Gastroesophageal sphincter (tissue), 4 donors: ENCODE results near the gene CCDC85B. TPM values are rescaled to one million over a fixed set of nuclear protein-coding genes. Genes with fewer than 3 reads are reported as not detected.

Experiments used
- ATAC-seq: fragments of 150-250 bp; one replicate; pipeline ENCODE4 v1.9.1; 2016; ENCODE audit warnings: mild to moderate bottlenecking, moderate library complexity
- H3K27ac ChIP-seq, 4 donors: fragments of 200-600 bp; sonication (generic) in 3 of 4; 1 replicate in 3 of 4; 2 replicates in 1 of 4; pipeline ENCODE4 v1.5.1; 2016 to 2019
- H3K27me3 ChIP-seq: fragments of 200-600 bp; sonication (generic); one replicate; pipeline ENCODE4 v1.5.1; 2019
- H3K36me3 ChIP-seq, 2 donors: fragments of 200-600 bp; sonication (generic); one replicate each; pipeline ENCODE4 v1.5.1; 2019; ENCODE audit warnings: control low read depth in 1 of 2
- H3K4me1 ChIP-seq, 3 donors: fragments of 200-600 bp; sonication (generic); 1 replicate in 2 of 3; 2 replicates in 1 of 3; pipeline ENCODE4 v1.5.1; 2016 to 2019; ENCODE audit warnings: control low read depth in 2 of 3
- H3K4me3 ChIP-seq, 2 donors: fragments of 200-600 bp; sonication (generic); one replicate each; pipeline ENCODE4 v1.5.1; 2019; ENCODE audit warnings: mild to moderate bottlenecking in 1 of 2, moderate library complexity in 1 of 2
- H3K9me3 ChIP-seq, 3 donors: fragments of 200-600 bp; sonication (generic); one replicate each; pipeline ENCODE4 v1.5.1; 2017 to 2019; ENCODE audit warnings: control low read depth in 2 of 3
- EP300 ChIP-seq: sonication (generic); formaldehyde crosslinking; IDR thresholded peaks from one replicate; pipeline ENCODE4 v1.6.1; 2017; ENCODE audit warnings: antibody characterized with exemption, mild to moderate bottlenecking
- POLR2A ChIP-seq, 2 donors: fragments of 450-650 bp; IDR thresholded peaks; one replicate each; pipeline ENCODE4 v1.6.1; 2017; ENCODE audit warnings: antibody characterized with exemption in 2 of 2, mild to moderate bottlenecking in 2 of 2, moderate library complexity in 1 of 2
- POLR2AphosphoS5 ChIP-seq: sonication (generic); formaldehyde crosslinking; IDR thresholded peaks from one replicate; pipeline ENCODE4 v1.6.1; 2017; ENCODE audit warnings: antibody characterized with exemption
- WGBS, 2 donors: methylation state at CpG; one replicate each; pipeline ENCODE4 v1.1.5; 2018; ENCODE audit warnings: low coverage in 1 of 2; 5-methylcytosine and 5-hydroxymethylcytosine counted together
- total RNA-seq, 4 donors: library from RNA; depleted of rRNA; stranded (reverse); fragments of >200 nt; gene quantifications; one replicate each; pipeline ENCODE4 v1.1.0, GENCODE V29; 2016
- TF ChIP-seq, protein P1 (sequence below), 4 experiments: fragments of 200-600 bp in 2 of 4; fragments of 450-650 bp in 2 of 4; sonication (generic) in 1 of 4; IDR thresholded peaks; one replicate each; pipeline ENCODE4 v1.5.1; 2017 to 2019; ENCODE audit warnings: antibody characterized with exemption in 4 of 4, mild to moderate bottlenecking in 2 of 4, moderate library complexity in 2 of 4

The CCDC85B gene
- total RNA-seq, 4 donors from 2014 or later = 68.7 to 111 (median 77.7) TPM

DNA sequence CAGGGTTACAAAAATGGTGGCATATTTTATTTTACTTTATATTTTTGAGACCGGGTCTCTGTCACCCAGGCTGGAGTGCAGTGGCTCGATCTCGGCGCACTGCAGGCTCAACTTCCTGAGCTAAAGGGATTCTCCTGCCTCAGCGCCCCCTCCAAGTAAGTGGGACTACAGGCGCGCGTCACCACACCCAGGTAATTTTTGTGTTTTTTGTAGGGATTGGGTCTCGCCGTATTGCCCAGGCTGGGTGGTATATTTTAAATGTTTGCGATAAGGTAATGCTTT is 10.4 kb downstream of the CCDC85B start:
- H3K4me1 ChIP-seq = peaks cover 0 to 21% (median 7%) of the 10 kb centered on the region in 3 donors
- TF ChIP-seq, protein P1, sequence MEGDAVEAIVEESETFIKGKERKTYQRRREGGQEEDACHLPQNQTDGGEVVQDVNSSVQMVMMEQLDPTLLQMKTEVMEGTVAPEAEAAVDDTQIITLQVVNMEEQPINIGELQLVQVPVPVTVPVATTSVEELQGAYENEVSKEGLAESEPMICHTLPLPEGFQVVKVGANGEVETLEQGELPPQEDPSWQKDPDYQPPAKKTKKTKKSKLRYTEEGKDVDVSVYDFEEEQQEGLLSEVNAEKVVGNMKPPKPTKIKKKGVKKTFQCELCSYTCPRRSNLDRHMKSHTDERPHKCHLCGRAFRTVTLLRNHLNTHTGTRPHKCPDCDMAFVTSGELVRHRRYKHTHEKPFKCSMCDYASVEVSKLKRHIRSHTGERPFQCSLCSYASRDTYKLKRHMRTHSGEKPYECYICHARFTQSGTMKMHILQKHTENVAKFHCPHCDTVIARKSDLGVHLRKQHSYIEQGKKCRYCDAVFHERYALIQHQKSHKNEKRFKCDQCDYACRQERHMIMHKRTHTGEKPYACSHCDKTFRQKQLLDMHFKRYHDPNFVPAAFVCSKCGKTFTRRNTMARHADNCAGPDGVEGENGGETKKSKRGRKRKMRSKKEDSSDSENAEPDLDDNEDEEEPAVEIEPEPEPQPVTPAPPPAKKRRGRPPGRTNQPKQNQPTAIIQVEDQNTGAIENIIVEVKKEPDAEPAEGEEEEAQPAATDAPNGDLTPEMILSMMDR (IDR thresholded peaks at IDR 0.05) = no peak
- TF ChIP-seq EP300 (no peak), POLR2AphosphoS5 (no peak), POLR2A (IDR thresholded peaks at IDR 0.05) (no peak)
- H3K27me3 ChIP-seq = peaks cover 13% of the 10 kb centered on the region
- H3K36me3 ChIP-seq = no peaks in the 10 kb centered on the region
- no peak for ATAC-seq
- WGBS, 2 donors = 45 to 74% methylated on average over 2 to 9 of the region's 11 CpGs
- peak overlapping the region in 1 of 2 donors; percentile 69 for H3K4me3 ChIP-seq
- peak overlapping the region in 3 of 4 donors; percentile 65 to 78 (median 70) for H3K27ac ChIP-seq
- no peaks in the 10 kb centered on the region for H3K9me3 ChIP-seq

DNA sequence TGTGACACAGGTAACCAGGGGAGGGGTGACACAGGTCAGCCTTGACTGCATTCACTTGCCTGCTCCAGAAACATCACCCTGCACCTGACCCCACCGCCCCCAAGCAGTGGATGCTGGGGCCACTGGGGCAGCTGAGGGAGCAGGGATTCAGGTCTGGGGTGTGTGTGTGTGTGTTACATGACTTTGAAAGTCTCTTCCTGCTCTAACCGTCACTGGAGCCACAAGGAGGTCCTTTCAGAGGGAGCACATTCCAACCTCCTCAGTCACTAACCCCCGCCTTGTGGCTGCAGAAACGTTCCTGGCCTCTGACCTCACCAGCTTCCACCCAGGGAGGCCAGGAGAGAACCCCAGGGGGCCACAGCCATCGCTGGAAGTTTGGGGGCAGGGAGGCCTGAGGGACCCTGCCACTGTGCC is 12.6 kb downstream of the CCDC85B start:
- Histone ChIP-seq H3K9me3 (no peaks in the 10 kb centered on the region), H3K27me3 (peaks cover 13% of the 10 kb centered on the region), H3K4me3 (no peak overlapping the region), H3K4me1 (peaks cover 0 to 21% (median 7%) of the 10 kb centered on the region in 3 donors), H3K27ac (no peak overlapping the region), H3K36me3 (no peaks in the 10 kb centered on the region)
- TF ChIP-seq EP300 (no peak), POLR2AphosphoS5 (no peak), POLR2A (IDR thresholded peaks at IDR 0.05) (no peak)
- TF ChIP-seq, protein P1 (IDR thresholded peaks at IDR 0.05) = no peak
- 50% methylated on average over 2 of the region's 5 CpGs; no CpG with 5 or more reads in 1 of the 2 donors for WGBS, 2 donors
- no peak for ATAC-seq

DNA sequence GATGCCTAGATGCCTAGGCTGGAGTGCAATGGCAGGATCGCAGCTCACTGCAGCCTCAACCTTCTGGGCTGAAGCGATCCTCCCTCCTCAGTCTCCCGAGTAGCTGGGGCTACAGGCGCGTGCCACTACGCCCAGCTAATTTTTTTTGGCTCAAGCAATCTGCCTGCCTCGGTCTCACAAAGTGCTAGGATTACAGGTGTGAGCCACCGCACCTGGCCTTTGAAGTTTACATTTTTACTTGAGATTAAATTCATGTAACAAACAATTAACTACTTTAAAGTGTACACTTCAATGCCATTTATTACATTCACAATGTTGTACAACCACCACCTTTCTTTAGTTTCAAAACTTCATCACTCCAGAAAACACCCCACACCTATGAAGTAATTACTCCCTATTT is 13.2 kb downstream of the CCDC85B start:
- peaks cover 13% of the 10 kb centered on the region for H3K27me3 ChIP-seq
- no peak overlapping the region for H3K27ac ChIP-seq
- H3K36me3 ChIP-seq = no peaks in the 10 kb centered on the region
- WGBS, 2 donors = 72 to 73% methylated on average over 2 to 8 of the region's 8 CpGs
- no peaks in the 10 kb centered on the region for H3K9me3 ChIP-seq
- TF ChIP-seq POLR2AphosphoS5 (no peak), EP300 (no peak)
- H3K4me1 ChIP-seq = peaks cover 0 to 21% (median 7%) of the 10 kb centered on the region in 3 donors
- ATAC-seq = no peak
- no peak overlapping the region for H3K4me3 ChIP-seq

DNA sequence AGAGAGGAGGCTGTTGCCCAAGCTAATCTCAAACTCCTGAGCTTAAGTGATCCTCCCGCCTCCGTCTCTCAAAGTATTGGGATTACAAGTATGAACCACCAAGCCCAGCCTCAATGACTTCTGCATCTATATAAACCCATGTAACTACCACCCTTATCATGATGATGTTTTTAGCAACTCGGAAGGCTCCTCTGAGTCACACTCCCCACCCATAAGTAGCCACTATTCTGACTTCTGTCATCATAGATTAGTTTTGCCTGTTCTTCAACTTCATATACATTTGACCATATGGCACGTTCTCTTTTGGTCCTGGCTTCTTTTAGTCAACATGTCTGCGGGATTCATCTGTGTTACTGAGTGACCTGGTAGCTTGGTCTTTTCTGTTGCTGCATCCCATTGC is 16.1 kb downstream of the CCDC85B start:
- WGBS, 2 donors = 82 to 90% methylated on average over 5 of the region's 5 CpGs
- no peak for ATAC-seq

DNA sequence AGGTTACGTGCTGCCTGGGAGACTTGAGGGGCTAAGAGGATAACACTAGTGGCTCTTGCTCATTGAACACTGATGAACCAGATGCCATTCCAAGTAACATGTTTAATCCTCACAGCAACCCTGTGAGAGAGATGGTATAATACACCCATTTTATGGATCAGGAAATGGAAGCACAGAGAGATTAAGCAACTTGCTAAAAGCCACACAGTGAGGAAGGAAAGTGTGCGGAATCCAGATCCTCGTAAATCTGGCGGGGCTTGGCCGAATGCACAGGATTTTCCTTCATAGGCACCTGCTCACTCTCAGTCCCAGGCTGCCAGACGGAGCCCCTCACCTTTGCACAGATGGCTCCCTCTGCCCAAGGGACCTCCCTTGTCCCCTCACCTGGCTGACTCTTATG is 17.4 kb downstream of the CCDC85B start:
- TF ChIP-seq POLR2A (IDR thresholded peaks at IDR 0.05) (no peak), POLR2AphosphoS5 (no peak), EP300 (no peak)
- TF ChIP-seq, protein P1 (IDR thresholded peaks at IDR 0.05) = no peak
- H3K4me1 ChIP-seq = peaks cover 0 to 18% (median 11%) of the 10 kb centered on the region in 3 donors
- H3K27me3 ChIP-seq = no peaks in the 10 kb centered on the region
- ATAC-seq = no peak
- 73 to 89% methylated on average over 4 to 5 of the region's 6 CpGs for WGBS, 2 donors
- no peaks in the 10 kb centered on the region for H3K9me3 ChIP-seq
- H3K27ac ChIP-seq = no peak overlapping the region
- no peak overlapping the region for H3K4me3 ChIP-seq
- H3K36me3 ChIP-seq = no peaks in the 10 kb centered on the region

More for the DNA sequence above, 16.1 kb downstream of the CCDC85B start:
- Histone ChIP-seq H3K27me3 (no peaks in the 10 kb centered on the region), H3K36me3 (no peaks in the 10 kb centered on the region), H3K9me3 (no peaks in the 10 kb centered on the region), H3K27ac (no peak overlapping the region), H3K4me3 (no peak overlapping the region), H3K4me1 (peaks cover 0 to 6% (median 5%) of the 10 kb centered on the region in 3 donors)
- no peak for TF ChIP-seq EP300
- TF ChIP-seq, protein P1 (IDR thresholded peaks at IDR 0.05) = no peak
- TF ChIP-seq POLR2A (IDR thresholded peaks at IDR 0.05) = no peak
- TF ChIP-seq POLR2AphosphoS5 = no peak
